Measurements from ENCODE around the gene TUBB2A. TPM values are rescaled to one million over a fixed set of nuclear protein-coding genes. Genes with fewer than 3 reads are reported as not detected.
"Not testable (repeated sequence)": the region's sequence is repeated elsewhere in the genome, so short reads cannot be mapped to it uniquely, and the experiment has no call there.

The TUBB2A gene
- total RNA-seq, 1 experiment from 2014 or later = 70.2 TPM

DNA sequence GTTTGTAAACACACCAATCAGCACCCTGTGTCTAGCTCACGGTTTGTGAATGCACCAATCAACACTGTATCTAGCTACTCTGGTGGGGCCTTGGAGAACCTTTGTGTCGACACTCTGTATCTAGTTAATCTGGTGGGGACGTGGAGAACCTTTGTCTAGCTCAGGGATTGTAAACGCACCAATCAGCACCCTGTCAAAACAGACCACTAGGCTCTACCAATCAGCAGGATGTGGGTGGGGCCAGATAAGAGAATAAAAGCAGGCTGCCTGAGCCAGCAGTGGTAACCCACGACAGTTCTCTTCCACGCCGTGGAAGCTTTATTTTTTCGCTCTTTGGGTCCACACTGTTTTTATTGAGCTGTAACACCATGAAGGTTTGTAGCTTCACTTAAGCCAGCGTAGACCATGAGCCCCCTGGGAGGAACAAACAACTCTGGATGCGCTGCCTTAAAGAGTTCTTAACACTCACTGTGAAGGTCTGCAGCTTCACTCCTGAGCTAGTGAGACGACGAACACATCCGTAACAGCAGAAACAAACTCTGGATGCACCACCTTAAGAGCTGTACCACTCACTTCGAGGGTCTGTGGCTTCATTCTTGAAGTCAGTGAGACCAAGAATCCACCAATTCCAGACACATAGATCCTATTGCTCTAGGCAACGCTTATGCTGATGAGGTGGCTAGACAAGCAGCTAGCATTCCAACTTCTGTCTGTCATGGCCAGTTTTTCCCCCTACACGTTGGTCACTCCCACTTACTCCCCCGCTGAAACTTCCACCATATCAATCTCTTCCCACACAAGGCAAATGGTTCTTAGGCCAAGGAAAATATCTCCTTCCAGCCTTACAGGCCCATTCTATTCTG lies 14.2 kb upstream of the TUBB2A start:
- H2AFZ ChIP-seq (ENCODE audit: low read length); BruUV-seq (replicated peaks); H3K36me3 ChIP-seq (ENCODE audit: low read depth, low read length); H3K27ac ChIP-seq (ENCODE audit: low read length); H3K79me2 ChIP-seq (ENCODE audit: low read length); H3K9ac ChIP-seq (ENCODE audit: low read length); DNase-seq; H3K9me2 ChIP-seq (replicated peaks; ENCODE audit: low read length); H4K20me1 ChIP-seq (ENCODE audit: low read length); H3F3A ChIP-seq (ENCODE audit: low read length, unreplicated experiment); POLR2A ChIA-PET (ENCODE audit: unreplicated experiment); intact Hi-C loops (cut with micrococcal nuclease); ATAC-seq; H3K4me2 ChIP-seq (ENCODE audit: low read length); H3K4me1 ChIP-seq (ENCODE audit: insufficient read depth, low read length); H3K9me3 ChIP-seq (ENCODE audit: low read length); H3K4me3 ChIP-seq (ENCODE audit: low read length); H3K27me3 ChIP-seq (ENCODE audit: low read length); CTCF ChIA-PET: not testable (repeated sequence)

DNA sequence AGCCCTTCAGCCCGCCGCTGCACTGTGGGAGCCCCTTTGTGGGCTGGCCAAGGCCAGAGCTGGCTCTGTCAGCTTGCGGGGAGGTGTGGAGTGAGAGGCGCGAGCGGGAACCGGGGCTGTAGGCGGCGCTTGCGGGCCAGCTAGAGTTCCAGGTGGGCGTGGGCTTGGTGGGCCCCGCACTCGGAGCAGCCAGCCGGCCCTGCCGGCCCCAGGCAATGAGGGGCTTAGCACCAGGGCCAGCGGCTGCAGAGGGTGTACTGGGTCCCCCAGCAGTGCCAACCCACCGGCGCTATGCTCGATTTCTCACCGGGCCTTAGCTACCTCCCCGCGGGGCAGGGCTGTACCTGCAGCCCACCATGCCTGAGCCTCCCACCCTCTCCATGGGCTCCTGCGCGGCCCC lies 13.3 kb upstream of the TUBB2A start:
- DNase-seq; H3K4me2 ChIP-seq (ENCODE audit: low read length); H3K4me1 ChIP-seq (ENCODE audit: insufficient read depth, low read length); POLR2A ChIA-PET (ENCODE audit: unreplicated experiment); H3K79me2 ChIP-seq (ENCODE audit: low read length); H3K4me3 ChIP-seq (ENCODE audit: low read length); H3K36me3 ChIP-seq (ENCODE audit: low read depth, low read length); ATAC-seq; H3K27ac ChIP-seq (ENCODE audit: low read length); H3K9ac ChIP-seq (ENCODE audit: low read length); BruUV-seq (replicated peaks); H3F3A ChIP-seq (ENCODE audit: low read length, unreplicated experiment); intact Hi-C loops (cut with micrococcal nuclease); H3K9me3 ChIP-seq (ENCODE audit: low read length); H3K9me2 ChIP-seq (replicated peaks; ENCODE audit: low read length); H2AFZ ChIP-seq (ENCODE audit: low read length); H4K20me1 ChIP-seq (ENCODE audit: low read length); CTCF ChIA-PET; H3K27me3 ChIP-seq (ENCODE audit: low read length): not testable (repeated sequence)

- H3K79me2 ChIP-seq (ENCODE audit: low read length); H3K4me3 ChIP-seq (ENCODE audit: low read length); CTCF ChIA-PET; H3F3A ChIP-seq (ENCODE audit: low read length, unreplicated experiment); intact Hi-C loops (cut with micrococcal nuclease); H3K27me3 ChIP-seq (ENCODE audit: low read length); H3K4me2 ChIP-seq (ENCODE audit: low read length); H3K9ac ChIP-seq (ENCODE audit: low read length); H4K20me1 ChIP-seq (ENCODE audit: low read length); H3K27ac ChIP-seq (ENCODE audit: low read length); H2AFZ ChIP-seq (ENCODE audit: low read length); ATAC-seq; DNase-seq; H3K9me2 ChIP-seq (replicated peaks; ENCODE audit: low read length); H3K9me3 ChIP-seq (ENCODE audit: low read length); BruUV-seq (replicated peaks); H3K36me3 ChIP-seq (ENCODE audit: low read depth, low read length); POLR2A ChIA-PET (ENCODE audit: unreplicated experiment): not testable (repeated sequence)
- H3K4me1 ChIP-seq (ENCODE audit: insufficient read depth, low read length) = peaks cover 15% of the 10 kb centered on the region
These were observed 10.7 kb upstream of the TUBB2A start for GRCh38 chr6:3168046-3168445.

- POLR2A ChIA-PET (ENCODE audit: unreplicated experiment); H3K9me3 ChIP-seq (ENCODE audit: low read length); H3K79me2 ChIP-seq (ENCODE audit: low read length); DNase-seq; H3K4me3 ChIP-seq (ENCODE audit: low read length); intact Hi-C loops (cut with micrococcal nuclease); CTCF ChIA-PET; H2AFZ ChIP-seq (ENCODE audit: low read length); H3K36me3 ChIP-seq (ENCODE audit: low read depth, low read length); H3K4me2 ChIP-seq (ENCODE audit: low read length); H3F3A ChIP-seq (ENCODE audit: low read length, unreplicated experiment); BruUV-seq (replicated peaks); H3K9me2 ChIP-seq (replicated peaks; ENCODE audit: low read length); H3K9ac ChIP-seq (ENCODE audit: low read length); H3K27ac ChIP-seq (ENCODE audit: low read length); H4K20me1 ChIP-seq (ENCODE audit: low read length); H3K27me3 ChIP-seq (ENCODE audit: low read length); ATAC-seq: not testable (repeated sequence)
- H3K4me1 ChIP-seq (ENCODE audit: insufficient read depth, low read length) = peaks cover 19% of the 10 kb centered on the region
These were observed 9.3 kb upstream of the TUBB2A start for GRCh38 chr6:3166535-3167225.
